A549 (cell line): ENCODE data around the gene KNCN. TPM values are rescaled to one million over a fixed set of nuclear protein-coding genes. Genes with fewer than 3 reads are reported as not detected.

Experiments used
- ATAC-seq, 2 experiments: fragments of 200-7000 bp in 1 of 2; fragments of >200 bp in 1 of 2; cut with Nextera tagmentation in 1 of 2; cut with Tn5 transposase in 1 of 2; 3 replicates each; pipeline versions ENCODE4 v1.8.0 to v1.9.1; 2018 to 2020; ENCODE audit warnings: mild to moderate bottlenecking in 1 of 2, moderate library complexity in 1 of 2
- CTCF ChIA-PET: fragments of 300-600 bp; sonication (Branson Sonifier 250); formaldehyde crosslinking; extraction: SDS; loops from one replicate; lab custom pipeline; 2021; ENCODE audit warnings: antibody characterized with exemption, inconsistent platforms; lab: Yijun Ruan, JAX
- POLR2A ChIA-PET: fragments of 350-600 bp; formaldehyde crosslinking; extraction: SDS; loops from one replicate; lab custom pipeline; 2021; ENCODE audit warnings: antibody characterized with exemption, inconsistent platforms; lab: Yijun Ruan, JAX
- DNase-seq, 2 experiments: peaks; one replicate each; pipeline versions ENCODE4 v3.0.0 to v3.0.0-alpha.2; 2011 to 2016; ENCODE audit warnings: low read depth in 1 of 2, low spot score in 1 of 2
- FAIRE-seq: peaks from 2 replicates; lab custom pipeline; 2011; peaks lifted over from hg19 to GRCh38; lab: Jason Lieb, UNC
- H3K27ac ChIP-seq, 2 experiments: fragments of >200 bp; sonication (Bioruptor Twin); formaldehyde crosslinking; 3 replicates each; pipeline ENCODE4 v1.5.1; 2016 to 2017
- H3K4me1 ChIP-seq: fragments of >200 bp; sonication (Bioruptor Twin); formaldehyde crosslinking; 3 replicates; pipeline ENCODE4 v1.6.1; 2016
- H3K4me2 ChIP-seq: fragments of >200 bp; sonication (Bioruptor Twin); formaldehyde crosslinking; 3 replicates; pipeline ENCODE4 v1.6.1; 2016
- H3K4me3 ChIP-seq: fragments of >200 bp; sonication (Bioruptor Twin); formaldehyde crosslinking; 3 replicates; pipeline ENCODE4 v1.5.1; 2016
- H3K9me3 ChIP-seq: fragments of >200 bp; sonication (Bioruptor Twin); formaldehyde crosslinking; 3 replicates; pipeline ENCODE4 v1.6.1; 2016
- BHLHE40 ChIP-seq: IDR thresholded peaks from 2 replicates; pipeline ENCODE4 v1.6.1; 2012; ENCODE audit warnings: low read depth, low read length, inconsistent platforms
- CBX2 ChIP-seq: fragments of 200-600 bp; sonication (generic); IDR thresholded peaks from 2 replicates; pipeline ENCODE4 v1.6.1; 2016; ENCODE audit warnings: low read depth, mild to moderate bottlenecking, borderline replicate concordance
- FOSB ChIP-seq: fragments of 250-450 bp; sonication (Bioruptor Pico); IDR thresholded peaks from 2 replicates; pipeline ENCODE4 v1.5.0; 2020; ENCODE audit warnings: mild to moderate bottlenecking, moderate library complexity
- FOXS1 ChIP-seq: fragments of 250-450 bp; sonication (Bioruptor Pico); IDR thresholded peaks from 2 replicates; pipeline ENCODE4 v1.5.0; 2020; ENCODE audit warnings: mild to moderate bottlenecking, moderate library complexity
- HEYL ChIP-seq: fragments of 250-450 bp; sonication (Bioruptor Pico); IDR thresholded peaks from 2 replicates; pipeline ENCODE4 v1.8.0; 2021; ENCODE audit warnings: mild to moderate bottlenecking, moderate library complexity
- HOXA7 ChIP-seq: fragments of 250-450 bp; sonication (Bioruptor Pico); IDR thresholded peaks from 2 replicates; pipeline ENCODE4 v1.5.0; 2020; ENCODE audit warnings: mild to moderate bottlenecking, moderate library complexity
- JUN ChIP-seq, 2 experiments: fragments of >200 bp; sonication (Bioruptor Twin); formaldehyde crosslinking; IDR thresholded peaks; 2 replicates in 1 of 2; 3 replicates in 1 of 2; pipeline ENCODE4 v1.6.1; 2016 to 2017
- KDM1A ChIP-seq: fragments of 200-600 bp; sonication (generic); IDR thresholded peaks from 2 replicates; pipeline ENCODE4 v1.6.1; 2016; ENCODE audit warnings: low read depth, mild to moderate bottlenecking
- MAFK ChIP-seq: fragments of 450-650 bp; IDR thresholded peaks from 2 replicates; pipeline ENCODE4 v1.6.1; 2014; ENCODE audit not compliant: partially characterized antibody
- MAX ChIP-seq: IDR thresholded peaks from 2 replicates; pipeline ENCODE4 v1.6.1; 2012
- NFE2L2 ChIP-seq: fragments of 150-350 bp; conservative IDR thresholded peaks from 2 replicates; pipeline ENCODE4 v1.6.1; 2014; ENCODE audit warnings: low read length
- NPAS2 ChIP-seq: fragments of 250-450 bp; sonication (Bioruptor Pico); IDR thresholded peaks from 2 replicates; pipeline ENCODE4 v1.8.0; 2022; ENCODE audit warnings: mild to moderate bottlenecking, moderate library complexity, borderline replicate concordance
- POLR2A ChIP-seq: IDR thresholded peaks from 2 replicates; pipeline ENCODE4 v1.6.1; 2012; ENCODE audit warnings: mild to moderate bottlenecking, low read length
- RAD21 ChIP-seq, 2 experiments: fragments of >200 bp in 1 of 2; sonication (Bioruptor Twin) in 1 of 2; formaldehyde crosslinking in 1 of 2; IDR thresholded peaks in 1 of 2; conservative IDR thresholded peaks in 1 of 2; 2 replicates in 1 of 2; 3 replicates in 1 of 2; pipeline ENCODE4 v1.6.1; 2012 to 2018; ENCODE audit warnings: inconsistent platforms in 1 of 2
- RARB ChIP-seq: fragments of 250-450 bp; sonication (Bioruptor Pico); IDR thresholded peaks from 2 replicates; pipeline ENCODE4 v1.8.0; 2021; ENCODE audit warnings: mild to moderate bottlenecking, moderate library complexity
- RFX5 ChIP-seq: fragments of 450-650 bp; IDR thresholded peaks from 2 replicates; pipeline ENCODE4 v1.7.1; 2014; ENCODE audit warnings: antibody characterized with exemption, mild to moderate bottlenecking, moderate library complexity
- RNF2 ChIP-seq: fragments of 200-600 bp; sonication (generic); IDR thresholded peaks from 2 replicates; pipeline ENCODE4 v1.6.1; 2016; ENCODE audit warnings: low read depth, mild to moderate bottlenecking, antibody characterized with exemption, moderate library complexity, borderline replicate concordance
- ZC3H11A ChIP-seq: fragments of 450-650 bp; IDR thresholded peaks from 2 replicates; pipeline ENCODE4 v1.6.1; 2014; ENCODE audit warnings: antibody characterized with exemption, mild to moderate bottlenecking
- ZNF302 ChIP-seq: fragments of 250-450 bp; sonication (Bioruptor Pico); IDR thresholded peaks from 2 replicates; pipeline ENCODE4 v1.9.0; 2021; ENCODE audit warnings: inconsistent platforms, mild to moderate bottlenecking, moderate library complexity
- WGBS: methylation state at CpG from one replicate; pipeline ENCODE4 v1.1.6; 2017; ENCODE audit errors: missing lambda C conversion rate; 5-methylcytosine and 5-hydroxymethylcytosine counted together
- polyA plus RNA-seq, 4 experiments: library from polyadenylated mRNA; depleted of rRNA in 3 of 4; stranded (reverse); fragments of >200 nt; fragmentation: RNase III in 1 of 4; extraction: RNeasy Plus Mini Kit Qiagen cat#74134 plus additional on column Dnase treatment in 1 of 4; gene quantifications; 2 replicates in 3 of 4; 3 replicates in 1 of 4; pipeline ENCODE4 v1.2.3, GENCODE V29; 2011 to 2017
- TF ChIP-seq, protein P1 (sequence below): fragments of 250-450 bp; sonication (Bioruptor Pico); IDR thresholded peaks from 2 replicates; pipeline ENCODE4 v1.5.0; 2021; ENCODE audit warnings: mild to moderate bottlenecking, moderate library complexity, borderline replicate concordance
- TF ChIP-seq, protein P2 (sequence below): fragments of >200 bp; sonication (Bioruptor Twin); formaldehyde crosslinking; IDR thresholded peaks from 3 replicates; pipeline ENCODE4 v1.5.1; 2016

KNCN gene
- polyA plus RNA-seq, 2 of the 4 experiments (the other 2 are of a cell fraction): not detected

- no peaks in the 10 kb centered on the region for H3K4me1 ChIP-seq
- H3K4me3 ChIP-seq: no peak overlapping the region
- FAIRE-seq (no peak), ATAC-seq (no peak), DNase-seq (no peak)
- WGBS: 45% methylated on average over 4 of the region's 5 CpGs
- TF ChIP-seq RNF2 (no peak), NPAS2 (CRISPR knock-in tag) (no peak), MAFK (no peak), BHLHE40 (no peak), POLR2A (no peak), JUN (IDR thresholded peaks at IDR 0.05) (no peak), ZC3H11A (no peak), KDM1A (no peak)
- TF ChIP-seq, protein P1, sequence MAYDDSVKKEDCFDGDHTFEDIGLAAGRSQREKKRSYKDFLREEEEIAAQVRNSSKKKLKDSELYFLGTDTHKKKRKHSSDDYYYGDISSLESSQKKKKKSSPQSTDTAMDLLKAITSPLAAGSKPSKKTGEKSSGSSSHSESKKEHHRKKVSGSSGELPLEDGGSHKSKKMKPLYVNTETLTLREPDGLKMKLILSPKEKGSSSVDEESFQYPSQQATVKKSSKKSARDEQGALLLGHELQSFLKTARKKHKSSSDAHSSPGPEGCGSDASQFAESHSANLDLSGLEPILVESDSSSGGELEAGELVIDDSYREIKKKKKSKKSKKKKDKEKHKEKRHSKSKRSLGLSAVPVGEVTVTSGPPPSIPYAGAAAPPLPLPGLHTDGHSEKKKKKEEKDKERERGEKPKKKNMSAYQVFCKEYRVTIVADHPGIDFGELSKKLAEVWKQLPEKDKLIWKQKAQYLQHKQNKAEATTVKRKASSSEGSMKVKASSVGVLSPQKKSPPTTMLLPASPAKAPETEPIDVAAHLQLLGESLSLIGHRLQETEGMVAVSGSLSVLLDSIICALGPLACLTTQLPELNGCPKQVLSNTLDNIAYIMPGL (CRISPR knock-in tag): no peak
- ChIA-PET CTCF (interaction anchor here (3.2 to 5.3 kb wide), 3 partner anchors 8 to 69 kb away, joined by 15 to 110 read pairs (median 38); a partner anchor contains a TSS), POLR2A (no interaction called here)
- H3K27ac ChIP-seq: no peak overlapping the region
- H3K4me2 ChIP-seq: no peak overlapping the region
- no peaks in the 10 kb centered on the region for H3K9me3 ChIP-seq
Observed at GRCh38 chr1:46546210-46546609, 5.2 kb downstream of the KNCN start.

- Histone ChIP-seq H3K4me1 (no peaks in the 10 kb centered on the region), H3K4me2 (no peak overlapping the region), H3K9me3 (no peaks in the 10 kb centered on the region), H3K27ac (no peak overlapping the region), H3K4me3 (no peak overlapping the region)
- ChIA-PET CTCF (interaction anchor here (1.6 to 5.3 kb wide), 3 partner anchors 15 to 99 kb away, joined by 7 to 110 read pairs (median 15); a partner anchor contains a TSS), POLR2A (no interaction called here)
- DNase-seq (no peak), ATAC-seq (no peak), FAIRE-seq (no peak)
- 60% methylated on average over 3 of the region's 3 CpGs for WGBS
- TF ChIP-seq HOXA7 (CRISPR knock-in tag): no peak
- TF ChIP-seq MAX: no peak
- no peak for TF ChIP-seq NPAS2 (CRISPR knock-in tag)
- TF ChIP-seq RFX5: no peak
Observed at GRCh38 chr1:46545784-46546183, 5.7 kb downstream of the KNCN start.

DNA sequence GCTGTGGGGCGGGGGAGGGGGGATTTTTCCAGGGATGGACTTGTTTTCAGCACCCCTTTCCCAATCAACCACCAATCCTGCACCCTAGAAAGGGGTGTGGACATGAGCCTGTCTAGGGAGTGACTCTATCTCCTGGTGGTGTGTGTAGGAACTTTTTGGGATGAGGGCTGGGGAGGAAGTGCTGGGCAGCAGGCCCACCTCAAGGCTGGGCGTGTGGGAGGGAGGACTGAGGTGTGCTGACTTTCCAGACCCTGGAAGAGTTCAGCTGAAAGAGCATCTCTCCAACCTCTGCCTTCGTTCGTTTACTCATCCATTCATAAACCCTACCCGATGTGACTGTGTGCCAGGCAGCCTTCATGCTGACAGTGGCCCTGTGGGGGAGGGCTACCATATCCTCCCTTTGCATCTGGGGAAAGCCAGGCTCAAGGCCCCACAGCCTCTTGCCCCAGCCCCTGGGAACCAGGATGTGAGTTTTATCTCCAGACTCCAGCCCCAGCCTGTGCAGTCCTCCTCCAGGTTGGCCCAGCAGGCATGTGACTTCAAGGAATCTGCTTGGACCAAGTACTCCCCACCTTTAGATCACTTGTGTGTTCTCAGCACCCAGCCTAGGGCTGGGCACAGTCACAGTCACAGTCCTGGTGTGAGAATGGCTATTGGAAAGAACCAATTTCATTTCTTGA is 6.7 kb downstream of the KNCN start:
- 55% methylated on average over 4 of the region's 5 CpGs for WGBS
- CTCF ChIA-PET: interaction anchor here (1.6 to 5.3 kb wide), 2 partner anchors 14 to 98 kb away, joined by 7 to 110 read pairs; a partner anchor contains a TSS
- ATAC-seq: no peak

More for the DNA sequence above, 6.7 kb downstream of the KNCN start:
- TF ChIP-seq, protein P2, sequence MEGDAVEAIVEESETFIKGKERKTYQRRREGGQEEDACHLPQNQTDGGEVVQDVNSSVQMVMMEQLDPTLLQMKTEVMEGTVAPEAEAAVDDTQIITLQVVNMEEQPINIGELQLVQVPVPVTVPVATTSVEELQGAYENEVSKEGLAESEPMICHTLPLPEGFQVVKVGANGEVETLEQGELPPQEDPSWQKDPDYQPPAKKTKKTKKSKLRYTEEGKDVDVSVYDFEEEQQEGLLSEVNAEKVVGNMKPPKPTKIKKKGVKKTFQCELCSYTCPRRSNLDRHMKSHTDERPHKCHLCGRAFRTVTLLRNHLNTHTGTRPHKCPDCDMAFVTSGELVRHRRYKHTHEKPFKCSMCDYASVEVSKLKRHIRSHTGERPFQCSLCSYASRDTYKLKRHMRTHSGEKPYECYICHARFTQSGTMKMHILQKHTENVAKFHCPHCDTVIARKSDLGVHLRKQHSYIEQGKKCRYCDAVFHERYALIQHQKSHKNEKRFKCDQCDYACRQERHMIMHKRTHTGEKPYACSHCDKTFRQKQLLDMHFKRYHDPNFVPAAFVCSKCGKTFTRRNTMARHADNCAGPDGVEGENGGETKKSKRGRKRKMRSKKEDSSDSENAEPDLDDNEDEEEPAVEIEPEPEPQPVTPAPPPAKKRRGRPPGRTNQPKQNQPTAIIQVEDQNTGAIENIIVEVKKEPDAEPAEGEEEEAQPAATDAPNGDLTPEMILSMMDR: no peak
- no peak for TF ChIP-seq ZC3H11A
- no peak for TF ChIP-seq KDM1A
- TF ChIP-seq RAD21 (conservative IDR thresholded peaks at IDR 0.05 in 1 of 2, IDR thresholded peaks at IDR 0.05 in 1 of 2): no peak
- no peak for TF ChIP-seq RARB (CRISPR knock-in tag)
- TF ChIP-seq FOSB (CRISPR knock-in tag): no peak
- TF ChIP-seq FOXS1: no peak
- no peak for TF ChIP-seq ZNF302
- no peak for TF ChIP-seq CBX2
- no peak for TF ChIP-seq HEYL (CRISPR knock-in tag)
- no peak for TF ChIP-seq NFE2L2
- Histone ChIP-seq H3K4me1 (peaks cover 2% of the 10 kb centered on the region; the same call in 1 of the 3 replicates), H3K9me3 (no peaks in the 10 kb centered on the region), H3K4me2 (no peak overlapping the region), H3K27ac (no peak overlapping the region), H3K4me3 (no peak overlapping the region)
- DNase-seq (no peak), FAIRE-seq (no peak)
- POLR2A ChIA-PET: no interaction called here
